Kidney (tissue), 14 donors: ENCODE data around the gene TNFRSF8. TPM values are rescaled to one million over a fixed set of nuclear protein-coding genes. Genes with fewer than 3 reads are reported as not detected.

ENCODE experiments used
- DNase-seq, 5 donors: peaks; one replicate each; pipeline ENCODE4 v3.0.0-alpha.2; 2013 to 2020
- FAIRE-seq: peaks from 2 replicates; lab custom pipeline; 2012; peaks lifted over from hg19 to GRCh38; lab: Jason Lieb, UNC
- H3K27ac ChIP-seq, 2 donors: one replicate each; pipeline ENCODE4 v1.7.0; 2013; ENCODE audit warnings: low read depth in 2 of 2, low read length in 2 of 2, inconsistent platforms in 1 of 2
- H3K27me3 ChIP-seq: one replicate; pipeline ENCODE4 v1.7.1; 2013; ENCODE audit warnings: low read length, inconsistent platforms; ENCODE audit not compliant: control insufficient read depth, insufficient read depth
- H3K36me3 ChIP-seq, 3 donors: one replicate each; pipeline versions ENCODE4 v1.7.0 to v1.7.1; 2013; ENCODE audit warnings: low read length in 3 of 3, control low read depth in 1 of 3, inconsistent platforms in 1 of 3; ENCODE audit not compliant: insufficient read depth in 3 of 3, control insufficient read depth in 2 of 3
- H3K4me1 ChIP-seq, 3 donors: one replicate each; pipeline versions ENCODE4 v1.7.0 to v1.7.1; 2013; ENCODE audit warnings: low read length in 3 of 3, inconsistent platforms in 1 of 3, low read depth in 1 of 3; ENCODE audit not compliant: control insufficient read depth in 2 of 3, insufficient read depth in 2 of 3
- H3K4me3 ChIP-seq, 3 donors: one replicate each; pipeline versions ENCODE4 v1.7.0 to v1.8.1; 2013; ENCODE audit warnings: low read length in 3 of 3, control low read depth in 1 of 3, inconsistent platforms in 1 of 3
- H3K9ac ChIP-seq, 3 donors: one replicate each; pipeline versions ENCODE4 v1.7.0 to v1.7.1; 2013; ENCODE audit warnings: low read length in 3 of 3, control low read depth in 1 of 3, inconsistent platforms in 1 of 3
- H3K9me3 ChIP-seq, 3 donors: one replicate each; pipeline versions ENCODE4 v1.7.0 to v1.7.1; 2013; ENCODE audit warnings: low read length in 3 of 3, control low read depth in 1 of 3, inconsistent platforms in 1 of 3; ENCODE audit not compliant: control insufficient read depth in 2 of 3, insufficient read depth in 1 of 3
- CTCF ChIP-seq: IDR thresholded peaks from 3 replicates; pipeline ENCODE4 v1.5.1; 2012; ENCODE audit warnings: mild to moderate bottlenecking, moderate library complexity, borderline replicate concordance; ENCODE audit not compliant: insufficient read depth; ENCODE audit errors: extremely low read depth
- intact Hi-C: fragments of 100-400 bp; cut with DNase I; formaldehyde crosslinking; loops from one replicate; pipeline ENCODE4 v1.11.1; 2022
- microRNA-seq: library from miRNA; unstranded; fragments of <30 nt; microRNA quantifications from one replicate; pipeline ENCODE4 v1.2.0, GENCODE V29; 2020
- polyA plus RNA-seq: library from polyadenylated mRNA; stranded (reverse); fragments of 350-450 nt; fragmentation: Illumina TruSeq; extraction: RNeasy Lipid Tissue Mini Kit (QIAGEN cat#74804); gene quantifications from one replicate; pipeline ENCODE4 v1.2.3, GENCODE V29; 2014; ENCODE audit warnings: low read depth, low replicate concordance; ENCODE audit not compliant: insufficient read depth
- total RNA-seq: library from RNA; stranded (reverse); fragmentation: NEBNext Ultra II Directional; extraction: Animal tissue kit (Norgen Biotek cat#: 25700); gene quantifications from one replicate; pipeline ENCODE4 v1.2.1, GENCODE V29; 2021
- donor health status: control.
- donor health status: control.
- donor health status: control.
- donor health status: control.
- donor health status: control.
- donor health status: DM: yes; HTN: yes; CAD: no.
- donor health status: Normal renal cell carcinoma (clear cell type).

Gene TNFRSF8
- total and polyA plus RNA-seq, 2 donors from 2014 or later: 0.94 to 0.97 TPM

- DNase-seq: no peak
Observed at GRCh38 chr1:12191242-12192032, 128.3 kb downstream of the TNFRSF8 start.

More at GRCh38 chr1:12191242-12192032, 128.3 kb downstream of the TNFRSF8 start:
- no peak for TF ChIP-seq CTCF
- FAIRE-seq: no peak
- no peak overlapping the region for H3K27ac ChIP-seq
- H3K4me3 ChIP-seq: no peak overlapping the region
- H3K27me3 ChIP-seq: no peaks in the 10 kb centered on the region
- intact Hi-C loops: no loop called here
- peaks cover 0 to 2% (median 0%) of the 10 kb centered on the region in 3 donors for H3K36me3 ChIP-seq
- no peak overlapping the region for H3K9ac ChIP-seq
- H3K9me3 ChIP-seq: no peaks in the 10 kb centered on the region
- peaks cover 0 to 8% (median 0%) of the 10 kb centered on the region in 3 donors for H3K4me1 ChIP-seq

Small RNA genes within 50 kb of the gene (microRNA-seq; reads per million reads assigned to microRNA genes)
- not detected for gene MIR4632
- not detected for gene MIR6729
- not detected for gene MIR7846

Other genes starting within 250 kb of the TNFRSF8 start
- gene NPPA, start 215.5 kb upstream of the TNFRSF8 start, total RNA-seq: 0.50 TPM
- gene NPPA, start 215.5 kb upstream of the TNFRSF8 start, polyA plus RNA-seq: not detected
- gene NPPB, start 204.4 kb upstream of the TNFRSF8 start, total RNA-seq: not detected
- not detected for gene NPPB, start 204.4 kb upstream of the TNFRSF8 start, polyA plus RNA-seq
- 42.5 TPM for gene KIAA2013, start 136.9 kb upstream of the TNFRSF8 start, total RNA-seq
- 52.1 TPM for gene KIAA2013, start 136.9 kb upstream of the TNFRSF8 start, polyA plus RNA-seq
- gene PLOD1, start 128.6 kb upstream of the TNFRSF8 start, total RNA-seq: 58.8 TPM
- gene PLOD1, start 128.6 kb upstream of the TNFRSF8 start, polyA plus RNA-seq: 103 TPM
- gene MFN2, start 82.9 kb upstream of the TNFRSF8 start, total RNA-seq: 77.6 TPM
- gene MFN2, start 82.9 kb upstream of the TNFRSF8 start, polyA plus RNA-seq: 41.1 TPM
- 24.7 TPM for gene MIIP, start 43.8 kb upstream of the TNFRSF8 start, total RNA-seq
- 28.5 TPM for gene MIIP, start 43.8 kb upstream of the TNFRSF8 start, polyA plus RNA-seq
- 47.1 TPM for gene TNFRSF1B, start 103.7 kb downstream of the TNFRSF8 start, total RNA-seq
- gene TNFRSF1B, start 103.7 kb downstream of the TNFRSF8 start, polyA plus RNA-seq: 7.7 TPM
- 75.8 TPM for gene VPS13D, start 166.7 kb downstream of the TNFRSF8 start, total RNA-seq
- gene VPS13D, start 166.7 kb downstream of the TNFRSF8 start, polyA plus RNA-seq: 19.4 TPM